Transverse colon (tissue), 4 donors: ENCODE data around the gene ALDH16A1. TPM values are rescaled to one million over a fixed set of nuclear protein-coding genes. Genes with fewer than 3 reads are reported as not detected.
"Not testable (repeated sequence)": the region's sequence is repeated elsewhere in the genome, so short reads cannot be mapped to it uniquely, and the experiment has no call there.

ENCODE experiments used
- DNase-seq: peaks from one replicate; pipeline ENCODE4 v3.0.0-alpha.2; 2019
- H3K27ac ChIP-seq, 4 donors: fragments of 200-600 bp; sonication (generic); 2 replicates each; pipeline ENCODE4 v1.5.1; 2016 to 2018; ENCODE audit warnings: inconsistent platforms in 4 of 4
- H3K27me3 ChIP-seq: fragments of 200-600 bp; sonication (generic); 2 replicates; pipeline ENCODE4 v1.5.1; 2017; ENCODE audit warnings: inconsistent platforms
- H3K36me3 ChIP-seq, 4 donors: fragments of 200-600 bp; sonication (generic); 2 replicates each; pipeline ENCODE4 v1.5.1; 2017 to 2019; ENCODE audit warnings: inconsistent platforms in 4 of 4
- H3K4me1 ChIP-seq, 4 donors: fragments of 200-600 bp; sonication (generic); 2 replicates each; pipeline ENCODE4 v1.5.1; 2017 to 2020; ENCODE audit warnings: inconsistent platforms in 4 of 4
- H3K4me3 ChIP-seq, 4 donors: fragments of 200-600 bp; sonication (generic); 1 replicate in 1 of 4; 2 replicates in 3 of 4; pipeline versions ENCODE4 v1.5.1 to v1.6.1; 2017 to 2019; ENCODE audit warnings: inconsistent platforms in 4 of 4
- H3K9me3 ChIP-seq, 2 donors: fragments of 200-600 bp; sonication (generic); 2 replicates each; pipeline ENCODE4 v1.5.1; 2017 to 2019; ENCODE audit warnings: inconsistent platforms in 2 of 2
- EP300 ChIP-seq: sonication (generic); formaldehyde crosslinking; IDR thresholded peaks from one replicate; pipeline ENCODE4 v1.6.1; 2017; ENCODE audit warnings: antibody characterized with exemption, low read depth
- POLR2A ChIP-seq: fragments of 450-650 bp; IDR thresholded peaks from one replicate; pipeline ENCODE4 v1.6.1; 2016; ENCODE audit warnings: antibody characterized with exemption, mild to moderate bottlenecking, moderate library complexity
- POLR2AphosphoS5 ChIP-seq, 3 donors: sonication (generic); formaldehyde crosslinking; IDR thresholded peaks; one replicate each; pipeline ENCODE4 v1.6.1; 2016; ENCODE audit warnings: antibody characterized with exemption in 3 of 3
- WGBS, 2 donors: methylation state at CpG; one replicate each; pipeline ENCODE4 v1.1.5; 2018; ENCODE audit warnings: low coverage in 1 of 2; 5-methylcytosine and 5-hydroxymethylcytosine counted together
- in situ Hi-C, 4 donors: fragments of 200-750 bp; cut with MboI; loops; one replicate each; pipeline versions ENCODE4 v1.15.0 to v1.15.1; 2017; ENCODE audit warnings: low sequenced_read_pairs in 3 of 4, low pct_ligation_motif_present in 1 of 4, low pct_unique_long_range_greater_than_20kb in 1 of 4
- intact Hi-C: fragments of 100-400 bp; cut with DNase I; formaldehyde crosslinking; loops from one replicate; pipeline ENCODE4 v1.15.1; 2023; ENCODE audit warnings: low total_unique reads
- total RNA-seq, 4 donors: library from RNA; depleted of rRNA; stranded (reverse); fragments of >200 nt; gene quantifications; one replicate each; pipeline ENCODE4 v1.1.0, GENCODE V29; 2016
- TF ChIP-seq, protein P1 (sequence below), 5 experiments: fragments of 200-600 bp in 3 of 5; fragments of 450-650 bp in 2 of 5; sonication (generic) in 3 of 5; IDR thresholded peaks; 1 replicate in 2 of 5; 2 replicates in 3 of 5; pipeline ENCODE4 v1.5.1; 2016 to 2017; ENCODE audit warnings: antibody characterized with exemption in 5 of 5, inconsistent platforms in 3 of 5, mild to moderate bottlenecking in 2 of 5, moderate library complexity in 1 of 5

Gene ALDH16A1
- total RNA-seq, 4 donors from 2014 or later: 24.3 to 465 (median 43.1) TPM

DNA sequence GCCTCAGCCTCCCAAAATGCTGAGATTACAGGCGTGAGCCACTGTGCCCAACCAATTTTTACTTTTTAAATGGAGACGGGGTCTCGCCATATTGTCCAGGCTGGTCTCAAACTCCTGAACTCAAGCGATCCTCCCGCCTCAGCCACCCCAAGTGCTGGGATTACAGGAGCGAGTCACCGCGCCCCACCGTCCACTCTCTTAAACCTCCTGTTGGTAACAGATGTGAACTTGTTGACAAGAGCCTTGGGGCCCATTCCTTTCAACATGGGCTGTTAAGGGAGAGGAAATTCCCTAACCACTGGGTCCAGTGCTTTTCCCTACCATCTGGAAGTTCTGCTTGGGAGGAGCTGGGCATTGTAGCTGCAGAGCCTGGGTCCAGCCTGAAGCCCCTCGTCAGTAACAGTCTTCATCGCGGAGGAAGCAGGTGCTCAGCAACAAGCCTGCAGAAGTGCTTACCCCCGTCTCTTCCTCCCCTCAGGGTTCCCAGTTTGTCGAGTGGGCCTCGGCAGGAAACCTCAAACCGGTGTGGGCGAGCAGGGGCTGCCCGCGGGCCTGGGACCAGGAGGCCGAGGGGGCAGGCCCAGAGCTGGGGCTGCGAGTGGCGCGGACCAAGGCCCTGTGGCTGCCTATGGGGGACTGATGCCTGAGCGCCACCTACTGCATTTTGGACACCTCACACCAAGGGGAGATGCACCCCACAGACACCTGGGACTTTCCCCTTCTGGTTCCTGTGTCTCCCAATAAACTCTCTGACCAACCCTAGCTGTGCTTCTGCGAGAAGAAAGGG, 17.0 kb downstream of the ALDH16A1 start:
- H3K9me3 ChIP-seq: no peaks in the 10 kb centered on the region
- intact Hi-C loops: loop anchor here (10.0 kb wide), 1 partner anchor 215 kb away; the partner anchor contains the start of gene ADM5
- H3K27ac ChIP-seq: peak overlapping the region; percentile 32 to 69 (median 60)
- WGBS, 2 donors: 82% methylated on average over 25 of the region's 25 CpGs; no CpG with 5 or more reads in 1 of the 2 donors
- H3K36me3 ChIP-seq: peaks cover 0 to 8% (median 0%) of the 10 kb centered on the region in 4 donors
- peak; percentile 72 for DNase-seq
- in situ Hi-C loops: no loop called here
- no peak for TF ChIP-seq POLR2A
- TF ChIP-seq, protein P1, sequence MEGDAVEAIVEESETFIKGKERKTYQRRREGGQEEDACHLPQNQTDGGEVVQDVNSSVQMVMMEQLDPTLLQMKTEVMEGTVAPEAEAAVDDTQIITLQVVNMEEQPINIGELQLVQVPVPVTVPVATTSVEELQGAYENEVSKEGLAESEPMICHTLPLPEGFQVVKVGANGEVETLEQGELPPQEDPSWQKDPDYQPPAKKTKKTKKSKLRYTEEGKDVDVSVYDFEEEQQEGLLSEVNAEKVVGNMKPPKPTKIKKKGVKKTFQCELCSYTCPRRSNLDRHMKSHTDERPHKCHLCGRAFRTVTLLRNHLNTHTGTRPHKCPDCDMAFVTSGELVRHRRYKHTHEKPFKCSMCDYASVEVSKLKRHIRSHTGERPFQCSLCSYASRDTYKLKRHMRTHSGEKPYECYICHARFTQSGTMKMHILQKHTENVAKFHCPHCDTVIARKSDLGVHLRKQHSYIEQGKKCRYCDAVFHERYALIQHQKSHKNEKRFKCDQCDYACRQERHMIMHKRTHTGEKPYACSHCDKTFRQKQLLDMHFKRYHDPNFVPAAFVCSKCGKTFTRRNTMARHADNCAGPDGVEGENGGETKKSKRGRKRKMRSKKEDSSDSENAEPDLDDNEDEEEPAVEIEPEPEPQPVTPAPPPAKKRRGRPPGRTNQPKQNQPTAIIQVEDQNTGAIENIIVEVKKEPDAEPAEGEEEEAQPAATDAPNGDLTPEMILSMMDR (IDR thresholded peaks at IDR 0.05): peak in 2 of 5 experiments; percentile 14 to 35
- H3K4me3 ChIP-seq: no peak overlapping the region
- no peaks in the 10 kb centered on the region for H3K27me3 ChIP-seq
- peaks cover 8 to 31% (median 14%) of the 10 kb centered on the region in 4 donors for H3K4me1 ChIP-seq

- intact Hi-C loops: loop anchor here (10.0 kb wide), 1 partner anchor 214 kb away; the partner anchor contains the start of gene ADM5
- peaks cover 0 to 4% (median 0%) of the 10 kb centered on the region in 4 donors for H3K36me3 ChIP-seq
- H3K4me1 ChIP-seq: peaks cover 8 to 35% (median 14%) of the 10 kb centered on the region in 4 donors
- no peak for TF ChIP-seq EP300
- TF ChIP-seq, protein P1 (IDR thresholded peaks at IDR 0.05): peak in 1 of 5 experiments; percentile 2
- H3K27ac ChIP-seq: peak overlapping the region in 3 of 4 donors; percentile 32 to 69 (median 55)
- H3K9me3 ChIP-seq: no peaks in the 10 kb centered on the region
- H3K4me3 ChIP-seq: no peak overlapping the region
- DNase-seq: no peak
- 68 to 90% methylated on average over 2 to 8 of the region's 8 CpGs for WGBS, 2 donors
- in situ Hi-C loops: no loop called here
- H3K27me3 ChIP-seq: no peaks in the 10 kb centered on the region
These were observed 17.6 kb downstream of the ALDH16A1 start for GRCh38 chr19:49470615-49470978.

- H3K4me1 ChIP-seq: peaks cover 8 to 35% (median 14%) of the 10 kb centered on the region in 4 donors
- H3K9me3 ChIP-seq: no peaks in the 10 kb centered on the region
- TF ChIP-seq, protein P1 (IDR thresholded peaks at IDR 0.05): no peak
- TF ChIP-seq POLR2AphosphoS5 (IDR thresholded peaks at IDR 0.05): no peak
- TF ChIP-seq EP300: no peak
- no peak for TF ChIP-seq POLR2A
- intact Hi-C loops: loop anchor here (10.0 kb wide), 1 partner anchor 212 kb away; the partner anchor contains the start of gene ADM5
- no peaks in the 10 kb centered on the region for H3K27me3 ChIP-seq
- in situ Hi-C loops: no loop called here
- H3K36me3 ChIP-seq: no peaks in the 10 kb centered on the region
- no peak overlapping the region for H3K27ac ChIP-seq
- WGBS, 2 donors: 72 to 80% methylated on average over 4 to 9 of the region's 9 CpGs
- no peak for DNase-seq
- no peak overlapping the region for H3K4me3 ChIP-seq
These were observed 19.9 kb downstream of the ALDH16A1 start for GRCh38 chr19:49472936-49473335.

DNA sequence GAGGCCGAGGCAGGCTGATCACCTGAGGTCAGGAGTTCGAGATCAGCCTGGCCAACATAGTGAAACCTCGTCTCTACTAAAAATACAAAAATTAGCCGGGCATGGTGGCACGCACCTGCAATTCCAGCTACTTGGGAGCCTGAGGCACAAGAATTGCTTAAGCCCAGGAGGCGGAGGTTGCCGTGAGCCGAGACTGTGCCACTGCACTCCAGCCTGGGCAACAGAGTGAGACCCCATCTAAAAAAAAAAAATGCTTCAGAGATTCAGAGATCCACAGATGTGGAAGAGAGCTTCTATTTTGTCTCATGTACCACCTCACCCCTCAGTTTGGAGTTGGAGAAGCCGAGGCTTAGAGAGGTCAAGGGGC, 20.5 kb downstream of the ALDH16A1 start:
- 0 to 70% methylated on average over 1 to 9 of the region's 9 CpGs for WGBS, 2 donors
- Histone ChIP-seq H3K27ac (peak overlapping the region; percentile 83 to 89 (median 86)), H3K4me1 (peaks cover 8 to 35% (median 13%) of the 10 kb centered on the region in 4 donors), H3K4me3 (peak overlapping the region in 3 of 4 donors; percentile 68 to 81 (median 74))
- intact Hi-C loops: loop anchor here (10.0 kb wide), 1 partner anchor 211 kb away; the partner anchor contains the start of gene ADM5
- H3K36me3 ChIP-seq, in situ Hi-C loops, H3K9me3 ChIP-seq, DNase-seq, H3K27me3 ChIP-seq: not testable (repeated sequence)
